Transverse colon (tissue), 4 donors: ENCODE measurements around the gene MPPED2.

Source experiments
- CTCF ChIP-seq, 5 experiments: fragments of 200-600 bp in 3 of 5; fragments of 450-650 bp in 2 of 5; sonication (generic) in 3 of 5; IDR thresholded peaks; 1 replicate in 2 of 5; 2 replicates in 3 of 5; pipeline ENCODE4 v1.5.1; 2016 to 2017; ENCODE audit warnings: antibody characterized with exemption in 5 of 5, inconsistent platforms in 3 of 5, mild to moderate bottlenecking in 2 of 5, moderate library complexity in 1 of 5
- EP300 ChIP-seq: sonication (generic); formaldehyde crosslinking; IDR thresholded peaks from one replicate; pipeline ENCODE4 v1.6.1; 2017; ENCODE audit warnings: antibody characterized with exemption, low read depth
- POLR2A ChIP-seq: fragments of 450-650 bp; IDR thresholded peaks from one replicate; pipeline ENCODE4 v1.6.1; 2016; ENCODE audit warnings: antibody characterized with exemption, mild to moderate bottlenecking, moderate library complexity
- POLR2AphosphoS5 ChIP-seq, 3 donors: sonication (generic); formaldehyde crosslinking; IDR thresholded peaks; one replicate each; pipeline ENCODE4 v1.6.1; 2016; ENCODE audit warnings: antibody characterized with exemption in 3 of 3

GRCh38 chr11:30457087-30457486, 129.1 kb downstream of the MPPED2 start:
- TF ChIP-seq POLR2A (no peak), POLR2AphosphoS5 (IDR thresholded peaks at IDR 0.05) (no peak), CTCF (IDR thresholded peaks at IDR 0.05) (no peak), EP300 (no peak)
